CD14-positive monocyte (primary cell): Measurements from ENCODE around the gene RIMBP2. TPM values are rescaled to one million over a fixed set of nuclear protein-coding genes. Genes with fewer than 3 reads are reported as not detected.
A peak's percentile ranks its signal among the peaks of the same experiment; 100 is the strongest.

Source experiments
- DNase-seq, 3 donors: peaks; one replicate each; pipeline ENCODE4 v3.0.0-alpha.2; 2011 to 2022
- H2AFZ ChIP-seq: 2 replicates; pipeline ENCODE4 v1.6.0; 2012; ENCODE audit warnings: mild to moderate bottlenecking, low read depth, low read length, inconsistent platforms; ENCODE audit not compliant: insufficient read depth, poor library complexity, severe bottlenecking
- H3K27ac ChIP-seq, 2 donors: 1 replicate in 1 of 2; 2 replicates in 1 of 2; pipeline ENCODE4 v1.5.1; 2012 to 2013; ENCODE audit warnings: low read length in 2 of 2, control low read depth in 1 of 2, inconsistent platforms in 1 of 2, low read depth in 1 of 2, mild to moderate bottlenecking in 1 of 2
- H3K27me3 ChIP-seq, 2 donors: one replicate each; pipeline versions ENCODE4 v1.6.0 to v1.6.1; 2011 to 2013; ENCODE audit warnings: low read length in 2 of 2; ENCODE audit not compliant: control insufficient read depth in 2 of 2, insufficient read depth in 2 of 2
- H3K36me3 ChIP-seq, 2 donors: replicated peaks in 1 of 2; 1 replicate in 1 of 2; 2 replicates in 1 of 2; pipeline versions ENCODE4 v1.5.1 to v1.6.1; 2012 to 2013; ENCODE audit warnings: low read length in 2 of 2, control low read depth in 1 of 2, inconsistent platforms in 1 of 2, mild to moderate bottlenecking in 1 of 2; ENCODE audit not compliant: insufficient read depth in 2 of 2, control insufficient read depth in 1 of 2
- H3K4me1 ChIP-seq, 2 donors: 1 replicate in 1 of 2; 2 replicates in 1 of 2; pipeline versions ENCODE4 v1.5.1 to v1.6.1; 2012 to 2013; ENCODE audit warnings: low read length in 2 of 2, control low read depth in 1 of 2, inconsistent platforms in 1 of 2, mild to moderate bottlenecking in 1 of 2, moderate library complexity in 1 of 2; ENCODE audit not compliant: insufficient read depth in 2 of 2, control insufficient read depth in 1 of 2
- H3K4me2 ChIP-seq: replicated peaks from 2 replicates; pipeline ENCODE3; 2012; ENCODE audit warnings: low read length, moderate library complexity, mild to moderate bottlenecking; ENCODE audit not compliant: poor library complexity, severe bottlenecking; ENCODE audit errors: extremely low read depth
- H3K4me3 ChIP-seq, 3 experiments: fragments of 200-600 bp in 1 of 3; sonication (generic) in 1 of 3; replicated peaks in 1 of 3; 1 replicate in 2 of 3; 2 replicates in 1 of 3; pipeline ENCODE4 v1.5.1; 2011 to 2013; ENCODE audit warnings: low read length in 3 of 3, mild to moderate bottlenecking in 3 of 3, control low read depth in 2 of 3, low read depth in 2 of 3, inconsistent platforms in 1 of 3, moderate library complexity in 1 of 3
- H3K79me2 ChIP-seq: 2 replicates; pipeline ENCODE4 v1.6.0; 2012; ENCODE audit warnings: mild to moderate bottlenecking, control low read depth, inconsistent platforms, low read length, moderate library complexity; ENCODE audit not compliant: insufficient read depth
- H3K9ac ChIP-seq: 2 replicates; pipeline ENCODE4 v1.6.0; 2017; ENCODE audit warnings: low read length, mild to moderate bottlenecking; ENCODE audit not compliant: insufficient read depth, poor library complexity, severe bottlenecking
- H3K9me3 ChIP-seq, 2 donors: replicated peaks in 1 of 2; 1 replicate in 1 of 2; 2 replicates in 1 of 2; pipeline versions ENCODE4 v1.5.1 to v1.6.1; 2012 to 2013; ENCODE audit warnings: low read length in 2 of 2, control low read depth in 1 of 2; ENCODE audit not compliant: control insufficient read depth in 1 of 2, insufficient read depth in 1 of 2
- H4K20me1 ChIP-seq: 2 replicates; pipeline ENCODE4 v1.6.0; 2012; ENCODE audit warnings: mild to moderate bottlenecking, low read length, control low read depth, moderate library complexity; ENCODE audit not compliant: insufficient read depth
- H3K27ac Mint-ChIP-seq, 7 donors: one replicate each; pipeline ENCODE4 v1.8.0; 2020; ENCODE audit warnings: mild to moderate bottlenecking in 7 of 7, mixed read lengths in 7 of 7, moderate library complexity in 6 of 7, inconsistent platforms in 2 of 7
- H3K27me3 Mint-ChIP-seq, 3 donors: one replicate each; pipeline ENCODE4 v1.8.0; 2021 to 2022; ENCODE audit warnings: low read depth in 3 of 3, mild to moderate bottlenecking in 3 of 3, mixed read lengths in 3 of 3, moderate library complexity in 3 of 3, inconsistent platforms in 1 of 3
- H3K36me3 Mint-ChIP-seq, 2 donors: one replicate each; pipeline ENCODE4 v1.8.0; 2020; ENCODE audit warnings: mixed read lengths in 2 of 2, inconsistent platforms in 1 of 2, mild to moderate bottlenecking in 1 of 2
- H3K4me1 Mint-ChIP-seq: one replicate; pipeline ENCODE4 v1.8.0; 2020; ENCODE audit warnings: mild to moderate bottlenecking, mixed read lengths
- H3K4me3 Mint-ChIP-seq, 2 donors: one replicate each; pipeline ENCODE4 v1.8.0; 2020; ENCODE audit warnings: mild to moderate bottlenecking in 2 of 2, mixed read lengths in 2 of 2, moderate library complexity in 1 of 2
- H3K9me3 Mint-ChIP-seq, 7 donors: one replicate each; pipeline ENCODE4 v1.8.0; 2020 to 2022; ENCODE audit warnings: mixed read lengths in 7 of 7, mild to moderate bottlenecking in 6 of 7, moderate library complexity in 6 of 7, inconsistent platforms in 2 of 7
- WGBS: methylation state at CpG from one replicate; pipeline ENCODE4 v1.1.5; 2013; ENCODE audit warnings: missing lambda C conversion rate; ENCODE audit not compliant: insufficient coverage; 5-methylcytosine and 5-hydroxymethylcytosine counted together
- intact Hi-C, 2 donors: fragments of 100-400 bp; cut with micrococcal nuclease; formaldehyde crosslinking; loops; one replicate each; pipeline versions ENCODE4 v1.15.0 to v1.15.1; 2023
- polyA plus RNA-seq, 3 donors: library from polyadenylated mRNA; depleted of rRNA in 1 of 3; unstranded in 2 of 3; stranded (reverse) in 1 of 3; fragments of 300-500 nt in 2 of 3; fragments of >200 nt in 1 of 3; fragmentation: Illumina TruSeq in 2 of 3; gene quantifications; 1 replicate in 2 of 3; 2 replicates in 1 of 3; pipeline ENCODE4 v1.2.3, GENCODE V29; 2012 to 2021
- TF ChIP-seq, protein P1 (sequence below): fragments of 200-600 bp; IDR thresholded peaks from one replicate; pipeline ENCODE4 v1.8.0; 2022; ENCODE audit warnings: antibody characterized with exemption, mild to moderate bottlenecking

RIMBP2 gene
- polyA plus RNA-seq, 3 donors: not detected

DNA sequence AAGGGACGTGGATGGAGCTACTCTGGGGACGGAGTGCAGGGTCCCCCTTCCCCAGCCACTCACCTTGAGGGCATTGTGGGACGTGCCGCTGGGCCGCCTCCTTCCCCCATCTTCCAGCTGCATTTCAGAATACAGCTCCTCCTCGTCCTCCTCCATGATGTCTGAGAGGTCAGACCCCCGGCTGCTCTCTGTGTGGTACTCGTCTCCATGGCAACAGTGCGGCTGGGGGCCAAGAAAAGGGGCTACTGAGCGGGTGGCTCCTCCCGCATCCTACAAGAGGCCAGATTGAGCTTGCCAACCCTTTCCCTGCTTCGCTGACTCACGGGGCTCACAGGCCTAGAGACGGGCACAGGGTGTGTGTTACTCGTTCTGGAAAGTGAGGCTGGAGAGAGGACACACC lies 288.0 kb downstream of the RIMBP2 start:
- H3K4me1 ChIP-seq: no peaks in the 10 kb centered on the region
- H3K9ac ChIP-seq: no peak overlapping the region
- no peaks in the 10 kb centered on the region for H3K79me2 ChIP-seq
- TF ChIP-seq, protein P1, sequence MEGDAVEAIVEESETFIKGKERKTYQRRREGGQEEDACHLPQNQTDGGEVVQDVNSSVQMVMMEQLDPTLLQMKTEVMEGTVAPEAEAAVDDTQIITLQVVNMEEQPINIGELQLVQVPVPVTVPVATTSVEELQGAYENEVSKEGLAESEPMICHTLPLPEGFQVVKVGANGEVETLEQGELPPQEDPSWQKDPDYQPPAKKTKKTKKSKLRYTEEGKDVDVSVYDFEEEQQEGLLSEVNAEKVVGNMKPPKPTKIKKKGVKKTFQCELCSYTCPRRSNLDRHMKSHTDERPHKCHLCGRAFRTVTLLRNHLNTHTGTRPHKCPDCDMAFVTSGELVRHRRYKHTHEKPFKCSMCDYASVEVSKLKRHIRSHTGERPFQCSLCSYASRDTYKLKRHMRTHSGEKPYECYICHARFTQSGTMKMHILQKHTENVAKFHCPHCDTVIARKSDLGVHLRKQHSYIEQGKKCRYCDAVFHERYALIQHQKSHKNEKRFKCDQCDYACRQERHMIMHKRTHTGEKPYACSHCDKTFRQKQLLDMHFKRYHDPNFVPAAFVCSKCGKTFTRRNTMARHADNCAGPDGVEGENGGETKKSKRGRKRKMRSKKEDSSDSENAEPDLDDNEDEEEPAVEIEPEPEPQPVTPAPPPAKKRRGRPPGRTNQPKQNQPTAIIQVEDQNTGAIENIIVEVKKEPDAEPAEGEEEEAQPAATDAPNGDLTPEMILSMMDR: no peak
- intact Hi-C loops: no loop called here
- Mint-ChIP-seq H3K27me3 (peaks cover 0 to 1% (median 0%) of the 10 kb centered on the region in 3 donors), H3K36me3 (no peaks in the 10 kb centered on the region), H3K4me3 (no peak overlapping the region), H3K4me1 (no peaks in the 10 kb centered on the region), H3K9me3 (peaks cover 0 to 5% (median 0%) of the 10 kb centered on the region in 7 donors), H3K27ac (no peak overlapping the region)
- no peak overlapping the region for H2AFZ ChIP-seq
- no peak for DNase-seq
- no peaks in the 10 kb centered on the region for H3K36me3 ChIP-seq
- H3K9me3 ChIP-seq: no peaks in the 10 kb centered on the region
- 75% methylated on average over 12 of the region's 15 CpGs for WGBS
- H3K27ac ChIP-seq: no peak overlapping the region
- no peak overlapping the region for H3K4me2 ChIP-seq
- no peaks in the 10 kb centered on the region for H3K27me3 ChIP-seq
- H3K4me3 ChIP-seq: no peak overlapping the region
- no peaks in the 10 kb centered on the region for H4K20me1 ChIP-seq

DNA sequence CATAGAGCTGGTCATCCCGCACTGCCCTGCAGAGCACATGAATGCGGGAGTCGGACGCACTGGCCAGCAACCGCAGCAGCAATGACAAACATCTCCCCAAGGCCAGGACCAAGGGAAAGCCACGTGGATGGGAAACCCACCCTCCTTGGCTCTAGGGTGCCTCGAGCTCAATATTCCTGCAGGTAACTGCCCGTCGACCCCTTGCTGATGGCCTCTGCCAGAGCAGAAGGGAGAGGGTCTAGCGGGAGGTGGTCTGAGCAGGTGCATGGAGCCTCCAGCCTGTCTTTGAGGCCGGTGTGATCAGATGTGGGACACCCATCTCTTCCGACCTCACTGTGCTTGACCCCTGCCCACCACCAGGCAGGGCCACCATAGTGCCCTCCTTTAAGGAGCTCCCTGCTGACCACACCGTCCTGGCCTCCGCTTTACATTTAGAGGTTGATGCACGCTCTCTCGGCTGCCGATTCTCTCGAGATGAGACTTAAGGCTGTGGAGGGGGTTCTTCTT lies 288.7 kb downstream of the RIMBP2 start:
- Histone ChIP-seq H3K36me3 (no peaks in the 10 kb centered on the region), H2AFZ (no peak overlapping the region), H3K4me2 (no peak overlapping the region), H3K79me2 (no peaks in the 10 kb centered on the region), H3K27ac (no peak overlapping the region), H3K9me3 (no peaks in the 10 kb centered on the region), H3K4me1 (no peaks in the 10 kb centered on the region), H3K27me3 (no peaks in the 10 kb centered on the region), H4K20me1 (no peaks in the 10 kb centered on the region), H3K9ac (no peak overlapping the region), H3K4me3 (no peak overlapping the region)
- peaks cover 0 to 1% (median 0%) of the 10 kb centered on the region in 3 donors for H3K27me3 Mint-ChIP-seq
- no peak for DNase-seq
- 88% methylated on average over 8 of the region's 18 CpGs for WGBS
- H3K4me3 Mint-ChIP-seq: no peak overlapping the region
- no peaks in the 10 kb centered on the region for H3K36me3 Mint-ChIP-seq
- intact Hi-C loops: no loop called here
- TF ChIP-seq, protein P1: no peak
- no peaks in the 10 kb centered on the region for H3K4me1 Mint-ChIP-seq
- H3K27ac Mint-ChIP-seq: peak overlapping the region in 1 of 7 donors; percentile 69
- peaks cover 0 to 2% (median 0%) of the 10 kb centered on the region in 7 donors for H3K9me3 Mint-ChIP-seq
